Peyer's patch (tissue), 4 donors: ENCODE data around the gene PAQR6.

Source experiments
- POLR2A ChIP-seq, 2 donors: fragments of 450-650 bp; IDR thresholded peaks; one replicate each; pipeline ENCODE4 v1.5.1; 2017; ENCODE audit warnings: antibody characterized with exemption in 2 of 2, mild to moderate bottlenecking in 2 of 2, moderate library complexity in 2 of 2
- TF ChIP-seq, protein P1 (sequence below), 6 experiments: fragments of 450-650 bp in 4 of 6; fragments of 200-600 bp in 2 of 6; sonication (generic) in 1 of 6; IDR thresholded peaks; one replicate each; pipeline ENCODE4 v1.5.1; 2017 to 2019; ENCODE audit warnings: antibody characterized with exemption in 6 of 6, mild to moderate bottlenecking in 3 of 6, moderate library complexity in 1 of 6

DNA sequence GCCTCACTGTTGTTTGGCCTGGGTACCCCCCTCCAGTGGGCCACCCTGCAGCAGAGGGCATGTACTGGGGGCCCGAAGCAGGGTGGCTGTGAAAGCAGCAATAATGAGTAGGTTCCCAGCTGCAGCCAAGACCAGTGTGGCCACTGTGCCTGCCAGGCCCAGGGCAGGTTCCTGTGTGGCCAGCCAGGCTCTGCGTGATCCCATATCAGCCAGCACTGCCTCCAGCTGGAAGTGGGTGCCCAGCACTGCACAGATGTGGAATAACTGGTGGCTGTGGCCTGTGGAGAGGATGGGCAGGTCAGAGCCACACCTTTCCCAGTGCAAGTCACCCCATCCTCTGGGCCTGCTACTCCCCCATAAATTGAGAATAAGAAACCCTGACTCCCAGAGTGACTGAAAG is 3.7 kb downstream of the PAQR6 start:
- TF ChIP-seq, protein P1, sequence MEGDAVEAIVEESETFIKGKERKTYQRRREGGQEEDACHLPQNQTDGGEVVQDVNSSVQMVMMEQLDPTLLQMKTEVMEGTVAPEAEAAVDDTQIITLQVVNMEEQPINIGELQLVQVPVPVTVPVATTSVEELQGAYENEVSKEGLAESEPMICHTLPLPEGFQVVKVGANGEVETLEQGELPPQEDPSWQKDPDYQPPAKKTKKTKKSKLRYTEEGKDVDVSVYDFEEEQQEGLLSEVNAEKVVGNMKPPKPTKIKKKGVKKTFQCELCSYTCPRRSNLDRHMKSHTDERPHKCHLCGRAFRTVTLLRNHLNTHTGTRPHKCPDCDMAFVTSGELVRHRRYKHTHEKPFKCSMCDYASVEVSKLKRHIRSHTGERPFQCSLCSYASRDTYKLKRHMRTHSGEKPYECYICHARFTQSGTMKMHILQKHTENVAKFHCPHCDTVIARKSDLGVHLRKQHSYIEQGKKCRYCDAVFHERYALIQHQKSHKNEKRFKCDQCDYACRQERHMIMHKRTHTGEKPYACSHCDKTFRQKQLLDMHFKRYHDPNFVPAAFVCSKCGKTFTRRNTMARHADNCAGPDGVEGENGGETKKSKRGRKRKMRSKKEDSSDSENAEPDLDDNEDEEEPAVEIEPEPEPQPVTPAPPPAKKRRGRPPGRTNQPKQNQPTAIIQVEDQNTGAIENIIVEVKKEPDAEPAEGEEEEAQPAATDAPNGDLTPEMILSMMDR (IDR thresholded peaks at IDR 0.05): no peak
- no peak for TF ChIP-seq POLR2A (IDR thresholded peaks at IDR 0.05)
